Mammary epithelial cell (primary cell): ENCODE data around the gene TENM3.
A peak's percentile ranks its signal among the peaks of the same experiment; 100 is the strongest.

Experiments
- EZH2 ChIP-seq: IDR thresholded peaks from 2 replicates; pipeline ENCODE4 v1.6.1; 2012; ENCODE audit warnings: low read length, inconsistent platforms, borderline replicate concordance
- TF ChIP-seq, protein P1 (sequence below), 2 donors: IDR thresholded peaks in 1 of 2; conservative IDR thresholded peaks in 1 of 2; 2 replicates each; pipeline ENCODE4 v1.5.1; 2011 to 2012; ENCODE audit warnings: inconsistent platforms in 2 of 2, low read length in 2 of 2, mild to moderate bottlenecking in 2 of 2, control low read depth in 1 of 2, low read depth in 1 of 2; ENCODE audit not compliant: insufficient read depth in 1 of 2; ENCODE audit errors: extremely low read depth in 1 of 2

DNA sequence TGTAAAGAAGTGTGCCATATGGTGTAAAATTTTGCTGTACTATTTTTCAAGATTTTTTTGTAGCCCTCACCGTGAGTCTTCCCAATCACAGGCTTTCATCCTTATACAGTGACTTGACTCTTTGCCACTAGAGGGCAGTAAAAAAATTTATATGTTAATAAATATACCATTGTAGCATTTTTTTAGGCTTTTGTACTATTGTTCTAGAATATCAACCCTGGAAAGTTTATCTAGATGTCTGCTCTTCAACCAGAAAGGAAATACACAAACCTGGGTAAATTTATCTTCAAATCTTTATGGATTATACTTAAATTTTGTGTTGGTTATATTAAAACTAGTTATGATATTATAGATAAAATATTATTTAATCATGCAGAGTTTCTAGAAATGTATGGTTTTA, 235.3 kb downstream of the TENM3 start:
- TF ChIP-seq EZH2 = no peak
- TF ChIP-seq, protein P1, sequence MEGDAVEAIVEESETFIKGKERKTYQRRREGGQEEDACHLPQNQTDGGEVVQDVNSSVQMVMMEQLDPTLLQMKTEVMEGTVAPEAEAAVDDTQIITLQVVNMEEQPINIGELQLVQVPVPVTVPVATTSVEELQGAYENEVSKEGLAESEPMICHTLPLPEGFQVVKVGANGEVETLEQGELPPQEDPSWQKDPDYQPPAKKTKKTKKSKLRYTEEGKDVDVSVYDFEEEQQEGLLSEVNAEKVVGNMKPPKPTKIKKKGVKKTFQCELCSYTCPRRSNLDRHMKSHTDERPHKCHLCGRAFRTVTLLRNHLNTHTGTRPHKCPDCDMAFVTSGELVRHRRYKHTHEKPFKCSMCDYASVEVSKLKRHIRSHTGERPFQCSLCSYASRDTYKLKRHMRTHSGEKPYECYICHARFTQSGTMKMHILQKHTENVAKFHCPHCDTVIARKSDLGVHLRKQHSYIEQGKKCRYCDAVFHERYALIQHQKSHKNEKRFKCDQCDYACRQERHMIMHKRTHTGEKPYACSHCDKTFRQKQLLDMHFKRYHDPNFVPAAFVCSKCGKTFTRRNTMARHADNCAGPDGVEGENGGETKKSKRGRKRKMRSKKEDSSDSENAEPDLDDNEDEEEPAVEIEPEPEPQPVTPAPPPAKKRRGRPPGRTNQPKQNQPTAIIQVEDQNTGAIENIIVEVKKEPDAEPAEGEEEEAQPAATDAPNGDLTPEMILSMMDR (conservative IDR thresholded peaks at IDR 0.05 in 1 of 2, IDR thresholded peaks at IDR 0.05 in 1 of 2; ENCODE audit: extremely low read depth in 1 of 2, insufficient read depth in 1 of 2, low read depth in 1 of 2, low read length in 2 of 2) = peak; percentile 54 to 57
